Stimulated activated CD4-positive, alpha-beta T cell treated with anti-CD3 and anti-CD28 coated beads, Interleukin-15, amount 100 ng/mL, for 24 hours (primary cell): ENCODE measurements around the gene EPHA4.

Experiments used
- DNase-seq: peaks from one replicate; pipeline ENCODE4 v3.0.0-alpha.2; 2020

EPHA4 gene

GRCh38 chr2:221571025-221571550, 1.0 kb downstream of the EPHA4 start:
- peak; percentile 43 for DNase-seq

- peak; percentile 29 for DNase-seq
These were observed 1.7 kb downstream of the EPHA4 start for GRCh38 chr2:221570321-221570935.

DNA sequence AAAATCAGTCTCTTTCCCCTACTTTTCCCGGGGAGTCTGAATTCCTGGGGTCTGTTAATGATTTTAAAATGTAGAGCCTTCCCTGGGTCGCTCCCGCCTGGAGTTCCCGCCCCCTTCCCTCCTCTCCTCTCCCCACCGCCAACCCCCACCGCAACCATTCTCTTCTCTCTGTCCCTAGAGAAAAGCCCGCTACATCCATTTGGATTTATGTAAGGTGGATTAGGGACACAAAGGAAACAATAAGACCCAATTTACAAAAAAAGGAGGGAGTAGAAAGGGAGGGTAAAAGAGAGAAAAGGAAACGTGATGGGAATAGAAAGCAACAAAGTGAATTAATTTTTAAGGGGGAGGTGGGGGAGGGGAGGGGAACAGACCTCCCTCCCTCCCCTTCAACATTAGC, 2.2 kb downstream of the EPHA4 start:
- no peak for DNase-seq

GRCh38 chr2:221569425-221569845, 2.7 kb downstream of the EPHA4 start:
- no peak for DNase-seq

DNA sequence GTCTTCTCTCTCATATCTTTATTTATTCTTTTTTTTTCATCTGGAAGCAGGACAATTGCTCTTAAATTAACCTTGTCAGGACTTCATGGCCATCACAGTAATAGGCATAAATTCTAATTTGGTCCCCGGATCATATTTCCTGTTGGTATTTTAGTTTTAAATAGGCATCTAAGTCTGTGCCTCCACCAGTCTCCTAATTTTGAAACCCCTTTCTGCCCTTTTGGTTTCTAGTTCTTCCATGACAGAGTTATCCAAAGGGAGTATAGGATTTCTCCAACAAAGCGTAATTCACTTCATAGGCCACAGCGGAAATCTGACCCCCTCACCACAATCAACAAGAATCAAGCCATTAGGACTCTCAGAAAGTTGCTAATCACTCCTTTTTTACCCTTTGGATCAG, 3.8 kb downstream of the EPHA4 start:
- DNase-seq = no peak

DNA sequence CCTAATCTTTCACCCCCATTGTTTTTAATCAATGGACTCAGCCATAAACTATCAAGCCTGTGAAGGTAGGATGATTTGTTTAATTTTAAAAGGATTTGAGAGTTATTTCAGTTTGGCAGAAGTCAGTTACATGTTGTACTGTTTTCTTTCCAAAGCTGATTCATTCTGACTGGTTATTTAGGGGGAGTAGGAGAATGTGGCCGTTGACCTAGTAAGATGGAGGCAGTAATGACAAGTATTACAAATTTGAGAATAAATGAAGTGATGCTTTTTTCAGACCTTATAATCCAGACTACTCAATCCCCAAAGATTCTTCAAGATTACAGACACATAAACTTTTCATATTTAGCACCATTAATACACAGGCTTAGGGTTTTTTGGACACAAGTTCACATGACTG, 4.3 kb downstream of the EPHA4 start:
- DNase-seq = no peak

- DNase-seq = no peak
These were observed 4.8 kb downstream of the EPHA4 start for GRCh38 chr2:221567231-221567760.

GRCh38 chr2:221563270-221563985, 8.7 kb downstream of the EPHA4 start:
- DNase-seq = no peak

GRCh38 chr2:221562226-221562625, 9.9 kb downstream of the EPHA4 start:
- no peak for DNase-seq

GRCh38 chr2:221561770-221562169, 10.3 kb downstream of the EPHA4 start:
- DNase-seq = no peak

- DNase-seq = no peak
These were observed 12.1 kb downstream of the EPHA4 start for GRCh38 chr2:221559991-221560390.

- no peak for DNase-seq
These were observed 14.0 kb downstream of the EPHA4 start for GRCh38 chr2:221558107-221558506.

DNA sequence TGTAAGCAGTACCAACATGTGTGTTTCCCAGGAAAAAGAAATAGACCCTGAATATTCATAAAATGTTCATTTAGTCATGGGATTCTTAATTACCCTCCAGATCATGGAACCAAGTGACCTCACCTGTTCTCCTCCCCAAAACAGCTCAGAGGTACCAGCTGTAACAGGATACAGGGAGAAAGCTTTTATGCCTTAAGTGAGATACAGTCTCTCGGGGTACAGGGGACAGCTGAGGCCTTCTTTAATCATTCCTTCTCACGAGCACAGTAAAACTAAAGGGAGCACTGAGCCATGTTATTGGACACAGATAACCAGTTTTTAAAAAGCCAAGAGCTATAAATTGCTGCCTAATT, 16.6 kb downstream of the EPHA4 start:
- no peak for DNase-seq

DNA sequence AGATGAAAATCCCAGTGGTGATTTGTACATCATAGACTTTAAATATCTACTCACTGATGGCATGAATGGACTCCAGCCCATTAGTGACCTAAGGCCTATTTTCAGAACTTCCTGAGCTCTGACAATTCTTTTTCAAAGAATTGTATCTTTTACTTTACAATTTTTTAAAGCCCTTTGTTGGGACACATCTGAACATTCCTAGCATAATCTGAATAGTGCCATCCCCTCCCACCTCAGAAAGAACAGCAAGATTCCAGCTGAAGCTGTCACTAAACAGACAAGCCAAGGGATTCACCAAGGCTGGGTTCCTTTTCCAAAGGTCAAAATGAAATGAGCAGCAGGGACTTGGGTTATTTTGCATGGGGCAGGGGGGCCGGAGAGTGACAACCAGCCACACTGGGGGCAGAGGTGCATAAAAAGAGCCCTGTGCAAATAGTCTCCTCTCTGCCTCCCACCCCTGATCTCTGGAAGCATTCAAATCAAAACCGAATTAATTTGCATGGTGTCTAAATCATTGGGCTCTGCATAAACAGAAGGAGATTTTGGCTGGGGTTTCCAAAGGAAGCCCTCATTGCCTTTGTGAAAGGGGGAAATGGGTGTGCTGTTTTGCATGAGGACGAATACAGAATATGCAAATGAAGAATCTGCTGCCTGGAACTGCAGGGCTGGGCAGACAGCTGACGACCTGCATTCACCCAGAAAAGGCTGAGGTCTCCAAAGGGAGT, 17.2 kb downstream of the EPHA4 start:
- peak; percentile 23 for DNase-seq

- DNase-seq = no peak
These were observed 18.8 kb downstream of the EPHA4 start for GRCh38 chr2:221553333-221553732.

DNA sequence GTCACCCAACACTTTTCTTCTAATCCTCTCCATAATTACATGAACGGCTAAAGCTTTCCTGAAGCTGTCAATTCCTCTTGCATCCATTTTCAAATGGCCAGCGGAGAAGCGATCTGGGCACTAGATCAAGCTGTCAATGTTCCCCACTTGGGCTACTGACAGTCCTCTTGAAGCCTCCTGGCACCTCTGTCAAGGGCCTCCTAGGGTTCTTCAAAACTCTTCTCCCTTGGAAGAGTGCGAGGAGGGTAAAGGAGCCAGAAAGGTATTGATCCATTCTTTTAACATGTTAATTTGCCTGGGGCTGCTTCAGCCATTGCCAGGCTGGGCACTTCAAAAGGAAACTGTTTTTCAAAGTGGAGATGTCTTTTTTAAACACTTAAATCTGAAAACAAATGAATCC, 19.8 kb downstream of the EPHA4 start:
- DNase-seq = no peak

DNA sequence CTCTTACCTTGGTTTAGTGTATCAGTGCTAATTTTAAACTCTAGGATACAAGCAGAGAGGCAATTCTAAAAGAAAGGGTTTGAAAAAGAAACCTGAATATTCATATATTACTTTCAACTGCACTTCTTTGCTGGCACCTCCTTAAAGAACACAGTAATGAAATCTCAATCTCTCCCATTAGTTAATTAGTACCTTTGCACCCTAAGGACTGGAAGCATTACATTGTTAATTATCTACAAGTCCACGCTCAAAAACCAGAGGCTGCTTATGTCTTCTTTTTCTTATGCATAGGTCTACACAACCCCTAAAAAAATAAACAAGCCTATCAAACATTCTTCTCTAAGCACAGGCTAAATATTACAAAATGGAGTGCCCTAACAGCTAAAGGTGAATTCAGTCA, 20.2 kb downstream of the EPHA4 start:
- no peak for DNase-seq

GRCh38 chr2:221549143-221549542, 23.0 kb downstream of the EPHA4 start:
- no peak for DNase-seq

GRCh38 chr2:221546505-221547225, 25.4 kb downstream of the EPHA4 start:
- no peak for DNase-seq

DNA sequence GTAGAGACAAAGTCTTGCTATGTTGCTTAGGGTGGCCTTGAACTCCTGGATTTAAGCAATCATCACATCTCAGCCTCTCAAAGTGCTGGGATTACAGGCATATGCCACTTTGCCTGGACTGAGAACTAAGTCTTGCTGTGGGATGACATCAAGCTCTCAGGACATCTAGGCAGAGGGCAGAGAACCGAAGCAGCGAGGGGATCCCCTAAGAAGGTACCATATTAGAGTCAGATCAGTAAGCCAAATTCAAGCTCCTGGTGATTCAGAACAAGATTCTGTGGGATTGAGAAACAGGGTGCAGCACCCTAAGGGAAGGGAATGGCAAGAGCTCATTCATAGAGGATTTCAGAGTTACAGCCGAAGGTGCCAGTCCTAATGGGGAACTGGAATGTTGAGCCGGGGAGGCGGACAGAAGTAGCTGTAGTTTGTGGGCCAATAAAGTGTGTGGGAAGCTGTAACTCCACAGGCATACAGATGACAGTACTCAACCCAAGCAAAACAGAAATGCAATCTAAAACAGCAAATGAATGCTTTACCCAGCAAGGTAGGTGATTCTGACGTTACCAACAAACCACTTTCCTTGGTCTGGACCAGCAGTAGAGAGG, 30.9 kb downstream of the EPHA4 start:
- no peak for DNase-seq

GRCh38 chr2:221539246-221539645, 32.9 kb downstream of the EPHA4 start:
- no peak for DNase-seq

DNA sequence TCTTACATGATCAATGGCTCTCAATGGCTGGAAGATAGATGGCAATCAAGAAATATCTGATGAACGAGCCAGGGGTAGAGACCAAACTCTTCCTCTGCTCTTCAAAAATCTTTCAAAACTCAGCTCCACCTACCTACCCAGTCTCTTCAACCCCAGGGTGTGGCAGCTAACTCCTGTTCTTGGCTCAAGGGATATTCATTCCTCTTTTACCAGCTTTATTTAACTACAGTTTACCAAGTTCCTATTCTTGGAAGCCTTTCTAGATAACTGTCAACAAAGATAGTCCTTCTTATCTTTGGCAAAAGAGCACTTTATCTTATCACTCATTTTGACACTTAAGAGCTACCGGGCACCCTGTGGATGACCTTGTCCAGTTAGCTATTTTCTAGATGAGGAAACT, 36.3 kb downstream of the EPHA4 start:
- DNase-seq = no peak

GRCh38 chr2:221533299-221533698, 38.8 kb downstream of the EPHA4 start:
- no peak for DNase-seq
